Measurements from ENCODE around the gene CDH18. TPM values are rescaled to one million over a fixed set of nuclear protein-coding genes. Genes with fewer than 3 reads are reported as not detected.

The CDH18 gene
- total and polyA plus RNA-seq, 2 donors (not counting 3 experiments of a cell fraction or from before 2014, with no cell fraction given), result 0.06 TPM; not detected in 1

DNA sequence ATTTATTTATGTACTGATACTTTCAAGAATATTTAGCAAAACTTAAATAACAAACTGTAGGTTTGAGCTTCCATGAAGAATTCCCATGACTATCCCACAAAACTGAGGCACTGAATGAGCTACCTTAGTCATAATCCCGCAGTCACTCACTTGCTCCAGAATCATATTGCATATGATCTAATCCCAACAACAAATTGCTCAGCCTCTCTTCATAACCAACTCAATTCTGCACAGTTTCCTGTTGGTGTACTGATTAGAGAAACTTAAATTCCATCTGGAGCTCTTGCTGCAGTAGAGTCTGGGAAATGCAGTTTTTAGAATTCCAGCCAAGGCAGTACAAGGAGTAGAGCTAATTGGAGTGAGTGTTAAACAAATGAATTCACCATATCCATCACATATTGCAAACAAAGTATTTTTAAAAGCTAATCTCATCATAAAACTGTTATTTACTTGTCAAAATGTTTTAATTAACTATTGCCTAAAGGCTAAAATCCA is 35.7 kb upstream of the CDH18 start:
- Histone ChIP-seq H4K20me1 (replicated peaks; ENCODE audit: control insufficient read depth, extremely low read depth, insufficient read depth, low read length) (no peaks in the 10 kb centered on the region), H3K27me3 (ENCODE audit: control insufficient read depth in 2 of 2, insufficient read depth in 2 of 2, low read length in 2 of 2) (no peaks in the 10 kb centered on the region), H3K9me3 (replicated peaks; ENCODE audit: control insufficient read depth, insufficient read depth, low read length) (peaks cover 5% of the 10 kb centered on the region), H3K4me2 (ENCODE audit: insufficient read depth, low read length) (no peak overlapping the region), H3K4me3 (replicated peaks in 1 of 3; ENCODE audit: insufficient read depth in 1 of 3, low read depth in 1 of 3, low read length in 3 of 3) (no peak overlapping the region), H3K36me3 (ENCODE audit: control insufficient read depth in 2 of 2, extremely low read depth in 1 of 2, insufficient read depth in 2 of 2, low read length in 2 of 2) (no peaks in the 10 kb centered on the region), H3K9me1 (replicated peaks; ENCODE audit: control insufficient read depth, extremely low read depth, insufficient read depth, low read length) (no peaks in the 10 kb centered on the region), H3K4me1 (ENCODE audit: control insufficient read depth, extremely low read depth, insufficient read depth, low read length) (no peaks in the 10 kb centered on the region), H2AFZ (ENCODE audit: low read depth, low read length) (no peak overlapping the region), H3K9ac (replicated peaks; ENCODE audit: extremely low read depth, insufficient read depth, low read length) (no peak overlapping the region), H3K79me2 (ENCODE audit: control insufficient read depth, insufficient read depth, low read length) (no peaks in the 10 kb centered on the region), H3K27ac (ENCODE audit: insufficient read depth, low read depth, low read length) (no peak overlapping the region)
- FAIRE-seq (no peak), DNase-seq (ENCODE audit: low read depth, low spot score) (no peak)
- intact Hi-C loops (cut with micrococcal nuclease) (no loop called here), dilution Hi-C loops (cut with MboI; ENCODE audit: extremely low pct_ligation_motif_present, low sequenced_read_pairs) (no loop called here)
- CTCF ChIA-PET, result interaction anchor here (1.2 kb wide), 1 partner anchor 15 kb away, joined by 3 read pairs; no protein-coding TSS in a partner anchor
- no TSS peak for BruUV-seq (replicated peaks)
- POLR2A ChIA-PET, result no interaction called here
- TF ChIP-seq, protein P1, sequence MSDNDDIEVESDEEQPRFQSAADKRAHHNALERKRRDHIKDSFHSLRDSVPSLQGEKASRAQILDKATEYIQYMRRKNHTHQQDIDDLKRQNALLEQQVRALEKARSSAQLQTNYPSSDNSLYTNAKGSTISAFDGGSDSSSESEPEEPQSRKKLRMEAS (IDR thresholded peaks at IDR 0.05; ENCODE audit: insufficient read depth, insufficient read length), result no peak
- no peak for TF ChIP-seq POLR2AphosphoS5 (IDR thresholded peaks at IDR 0.05; ENCODE audit: insufficient read depth, low read depth, low read length)
- TF ChIP-seq EZH2 (IDR thresholded peaks at IDR 0.05; ENCODE audit: borderline replicate concordance, low read depth, low read length, severe bottlenecking), result no peak
- no peak for TF ChIP-seq GATA2 (IDR thresholded peaks at IDR 0.05; ENCODE audit: insufficient read depth, insufficient read length, low read depth, low read length)
- no peak for TF ChIP-seq POLR2A (IDR thresholded peaks at IDR 0.05; ENCODE audit: low read depth, low read length)
- no peak for TF ChIP-seq FOS (IDR thresholded peaks at IDR 0.05; ENCODE audit: borderline replicate concordance, insufficient read depth, low read length)
- TF ChIP-seq MYC (IDR thresholded peaks at IDR 0.05; ENCODE audit: low read depth, low read length), result no peak
- TF ChIP-seq JUN (IDR thresholded peaks at IDR 0.05; ENCODE audit: borderline replicate concordance, insufficient read depth, insufficient read length, low read depth), result no peak

DNA sequence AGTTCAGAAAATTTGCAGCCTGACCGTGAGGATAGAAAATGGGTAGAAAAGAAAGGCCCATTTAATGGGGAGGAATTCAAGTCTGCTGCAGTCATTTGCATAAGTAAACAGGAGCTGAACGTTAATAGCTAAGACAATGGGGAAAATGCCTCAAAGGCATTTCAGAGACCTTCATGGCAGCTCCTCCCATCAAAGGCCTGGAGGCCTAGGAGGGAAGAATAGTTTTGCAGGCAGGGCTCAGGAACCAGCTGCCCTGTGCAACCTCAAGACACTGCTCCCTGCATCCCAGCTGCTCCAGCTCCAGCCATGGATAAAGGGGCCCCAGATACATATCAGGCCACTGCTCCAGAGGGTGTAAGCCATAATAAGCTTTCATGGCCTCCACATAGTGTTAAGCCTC is 32.2 kb upstream of the CDH18 start:
- no peaks in the 10 kb centered on the region for H4K20me1 ChIP-seq (replicated peaks; ENCODE audit: control insufficient read depth, extremely low read depth, insufficient read depth, low read length)
- no peaks in the 10 kb centered on the region for H3K27me3 ChIP-seq (ENCODE audit: control insufficient read depth in 2 of 2, insufficient read depth in 2 of 2, low read length in 2 of 2)
- H3K27ac ChIP-seq (ENCODE audit: insufficient read depth, low read depth, low read length), result no peak overlapping the region
- intact Hi-C loops (cut with micrococcal nuclease) (no loop called here), dilution Hi-C loops (cut with MboI; ENCODE audit: extremely low pct_ligation_motif_present, low sequenced_read_pairs) (no loop called here)
- TF ChIP-seq JUN (IDR thresholded peaks at IDR 0.05; ENCODE audit: borderline replicate concordance, insufficient read depth, insufficient read length, low read depth), result no peak
- TF ChIP-seq, protein P1 (IDR thresholded peaks at IDR 0.05; ENCODE audit: insufficient read depth, insufficient read length), result no peak
- no peak for TF ChIP-seq POLR2A (IDR thresholded peaks at IDR 0.05; ENCODE audit: low read depth, low read length)
- no peak for TF ChIP-seq GATA2 (IDR thresholded peaks at IDR 0.05; ENCODE audit: insufficient read depth, insufficient read length, low read depth, low read length)
- no peaks in the 10 kb centered on the region for H3K9me1 ChIP-seq (replicated peaks; ENCODE audit: control insufficient read depth, extremely low read depth, insufficient read depth, low read length)
- no peak overlapping the region for H2AFZ ChIP-seq (ENCODE audit: low read depth, low read length)
- no peak overlapping the region for H3K4me3 ChIP-seq (replicated peaks in 1 of 3; ENCODE audit: insufficient read depth in 1 of 3, low read depth in 1 of 3, low read length in 3 of 3)
- H3K36me3 ChIP-seq (ENCODE audit: control insufficient read depth in 2 of 2, extremely low read depth in 1 of 2, insufficient read depth in 2 of 2, low read length in 2 of 2), result no peaks in the 10 kb centered on the region
- FAIRE-seq (no peak), DNase-seq (ENCODE audit: low read depth, low spot score) (no peak)
- H3K79me2 ChIP-seq (ENCODE audit: control insufficient read depth, insufficient read depth, low read length), result no peaks in the 10 kb centered on the region
- peaks cover 4% of the 10 kb centered on the region for H3K9me3 ChIP-seq (replicated peaks; ENCODE audit: control insufficient read depth, insufficient read depth, low read length)
- POLR2A ChIA-PET, result no interaction called here
- CTCF ChIA-PET, result no interaction called here
- H3K9ac ChIP-seq (replicated peaks; ENCODE audit: extremely low read depth, insufficient read depth, low read length), result no peak overlapping the region
- no peaks in the 10 kb centered on the region for H3K4me1 ChIP-seq (ENCODE audit: control insufficient read depth, extremely low read depth, insufficient read depth, low read length)
- no peak overlapping the region for H3K4me2 ChIP-seq (ENCODE audit: insufficient read depth, low read length)
- no TSS peak for BruUV-seq (replicated peaks)

All from endothelial cell of umbilical vein (primary cell).